SK-N-MC (cell line): ENCODE results near the gene DCAF4.

Source experiments
- DNase-seq: peaks from one replicate; pipeline ENCODE4 v3.0.0-alpha.2; 2011; ENCODE audit warnings: low read depth, low spot score
- H3K27ac ChIP-seq: fragments of 200-600 bp; sonication (generic); 2 replicates; pipeline ENCODE4 v1.5.1; 2016; ENCODE audit warnings: mixed run types
- H3K36me3 ChIP-seq: fragments of 200-600 bp; sonication (generic); 2 replicates; pipeline ENCODE4 v1.6.1; 2017; ENCODE audit warnings: antibody characterized with exemption, low read length, mixed read lengths; ENCODE audit not compliant: insufficient read depth
- H3K4me3 ChIP-seq: fragments of 200-600 bp; sonication (generic); 2 replicates; pipeline ENCODE4 v1.5.1; 2016
- H3K9ac ChIP-seq: fragments of 200-600 bp; sonication (generic); 2 replicates; pipeline ENCODE4 v1.8.0; 2017; ENCODE audit warnings: mixed run types, mixed read lengths; ENCODE audit not compliant: insufficient read length
- H3K9me3 ChIP-seq: fragments of 200-600 bp; sonication (generic); 2 replicates; pipeline ENCODE4 v1.6.1; 2017; ENCODE audit warnings: low read depth, mild to moderate bottlenecking, antibody characterized with exemption, low read length, moderate library complexity, mixed read lengths
- EZH2 ChIP-seq: fragments of 200-600 bp; sonication (generic); IDR thresholded peaks from one replicate; pipeline ENCODE4 v1.6.1; 2017; ENCODE audit warnings: antibody characterized with exemption
- FOXP2 ChIP-seq: optimal IDR thresholded peaks from 2 replicates; pipeline ENCODE3; 2011; ENCODE audit warnings: mild to moderate bottlenecking, moderate library complexity; ENCODE audit not compliant: insufficient read depth; ENCODE audit errors: extremely low read length, control extremely low read depth
- POLR2AphosphoS5 ChIP-seq: IDR thresholded peaks from 2 replicates; pipeline ENCODE4 v1.6.1; 2012; ENCODE audit warnings: mild to moderate bottlenecking, low read depth, low read length, borderline replicate concordance

The DCAF4 gene

DNA sequence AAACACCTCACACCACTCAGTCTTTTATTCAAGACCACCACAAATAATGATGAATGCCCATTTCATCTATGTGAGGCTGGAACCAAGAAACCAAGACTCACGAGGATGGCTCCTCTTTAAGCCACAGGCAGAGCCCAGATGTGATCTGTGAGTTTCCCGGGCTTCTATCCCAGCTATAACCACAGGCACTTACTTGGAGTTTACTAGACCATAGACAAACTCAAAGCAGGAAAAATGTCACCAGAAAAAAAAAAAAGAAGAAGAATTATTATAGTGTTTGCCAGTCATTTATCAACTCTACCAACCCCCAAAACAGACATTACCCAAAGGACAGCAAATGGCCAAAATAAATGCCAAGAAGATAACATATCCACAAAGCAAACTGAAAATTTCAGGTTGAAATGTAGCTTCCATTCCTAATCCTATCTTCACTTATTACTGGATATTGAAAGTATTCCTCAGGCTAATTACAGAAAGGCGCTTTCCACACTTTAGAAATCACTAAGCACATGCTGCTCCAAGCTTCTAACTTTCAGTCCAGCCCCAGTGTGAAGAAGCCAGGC is 56.0 kb downstream of the DCAF4 start:
- TF ChIP-seq FOXP2, result no peak
- Histone ChIP-seq H3K27ac (no peak overlapping the region; the same call in 1 of the 2 replicates), H3K9ac (no peak overlapping the region), H3K4me3 (no peak overlapping the region), H3K36me3 (no peaks in the 10 kb centered on the region; the same call in 1 of the 2 replicates), H3K9me3 (no peaks in the 10 kb centered on the region)
- no peak for DNase-seq

DNA sequence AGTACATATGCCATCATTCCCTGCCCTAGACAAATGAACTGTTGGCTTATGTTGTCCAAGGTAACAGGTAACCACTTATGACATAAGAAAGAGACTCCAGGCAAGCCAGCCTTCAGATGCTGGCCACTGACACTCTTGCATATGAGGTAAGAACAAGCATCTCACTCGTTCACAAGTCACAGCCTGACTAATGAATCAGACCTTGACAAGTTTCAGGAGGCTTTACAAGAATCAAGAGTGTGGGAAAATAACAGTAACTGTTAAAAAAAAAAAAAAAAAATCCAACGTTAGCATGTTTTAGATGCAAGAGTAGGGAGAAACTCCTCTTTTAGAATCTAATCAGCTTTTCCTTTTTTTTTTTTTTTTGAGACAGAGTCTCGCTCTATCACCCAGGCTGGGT is 60.0 kb downstream of the DCAF4 start:
- DNase-seq, result no peak
- no peaks in the 10 kb centered on the region; the same call in 1 of the 2 replicates for H3K36me3 ChIP-seq
- no peak overlapping the region for H3K9ac ChIP-seq
- no peaks in the 10 kb centered on the region for H3K9me3 ChIP-seq
- TF ChIP-seq EZH2, result no peak
- no peak for TF ChIP-seq FOXP2
- TF ChIP-seq POLR2AphosphoS5, result no peak
- H3K27ac ChIP-seq, result no peak overlapping the region
- no peak overlapping the region for H3K4me3 ChIP-seq

- no peak overlapping the region for H3K4me3 ChIP-seq
- DNase-seq, result no peak
- H3K9me3 ChIP-seq, result no peaks in the 10 kb centered on the region
- TF ChIP-seq EZH2 (no peak), POLR2AphosphoS5 (no peak), FOXP2 (no peak)
- H3K9ac ChIP-seq, result no peak overlapping the region
- no peak overlapping the region for H3K27ac ChIP-seq
- H3K36me3 ChIP-seq, result no peaks in the 10 kb centered on the region; the same call in 1 of the 2 replicates
Observed at GRCh38 chr14:72986857-72987256, 60.6 kb downstream of the DCAF4 start.

DNA sequence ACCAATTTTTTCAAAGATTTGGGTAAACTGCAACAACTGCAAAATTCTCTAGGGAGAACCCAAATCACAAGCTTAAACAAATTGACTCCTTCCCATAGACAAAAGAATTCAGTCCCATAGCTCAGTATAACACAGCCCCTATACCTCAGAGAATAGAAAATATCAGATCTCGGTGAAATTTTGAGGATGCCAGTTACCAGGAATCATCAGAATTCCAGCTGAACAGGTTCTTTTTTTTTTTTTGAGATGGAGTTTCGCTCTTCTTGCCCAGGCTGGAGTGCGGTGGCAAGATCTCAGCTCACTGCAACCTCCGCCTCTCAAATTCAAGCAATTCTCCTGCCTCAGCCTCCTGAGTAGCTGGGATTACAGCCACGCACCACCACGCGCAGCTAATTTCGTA is 63.9 kb downstream of the DCAF4 start:
- H3K4me3 ChIP-seq, result no peak overlapping the region
- H3K36me3 ChIP-seq, result no peaks in the 10 kb centered on the region; the same call in 1 of the 2 replicates
- TF ChIP-seq POLR2AphosphoS5 (no peak), EZH2 (no peak), FOXP2 (no peak)

DNA sequence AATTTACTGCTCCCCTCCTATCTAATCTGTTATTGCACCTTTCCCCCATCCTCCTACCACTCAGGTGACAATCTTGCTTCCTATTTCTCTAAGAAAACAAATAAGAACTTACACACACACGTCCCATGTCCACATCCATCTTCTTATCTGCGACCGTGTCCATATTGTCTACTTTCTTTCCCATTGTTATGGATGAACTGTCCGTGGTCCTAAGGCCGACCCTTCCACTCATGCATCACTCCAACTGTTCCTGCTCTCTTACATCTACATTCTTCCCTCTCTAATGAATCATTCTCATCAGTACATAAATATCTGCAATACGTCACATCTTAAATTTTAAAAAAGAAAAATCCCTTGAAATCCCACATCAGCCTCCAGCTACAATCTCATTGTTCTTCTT is 70.7 kb downstream of the DCAF4 start:
- H3K4me3 ChIP-seq, result no peak overlapping the region
- peaks cover 13% of the 10 kb centered on the region; the same call in 1 of the 2 replicates for H3K36me3 ChIP-seq
- TF ChIP-seq FOXP2 (no peak), POLR2AphosphoS5 (no peak), EZH2 (no peak)
- no peaks in the 10 kb centered on the region for H3K9me3 ChIP-seq
- H3K27ac ChIP-seq, result no peak overlapping the region
- DNase-seq, result no peak
- no peak overlapping the region for H3K9ac ChIP-seq

More for the DNA sequence above, 63.9 kb downstream of the DCAF4 start:
- no peak for DNase-seq
- H3K27ac ChIP-seq, result peak overlapping the region; percentile 71; the same call in 1 of the 2 replicates
- no peak overlapping the region for H3K9ac ChIP-seq
- H3K9me3 ChIP-seq, result no peaks in the 10 kb centered on the region

GRCh38 chr14:72998252-72998903 is 72.1 kb downstream of the DCAF4 start:
- no peak for TF ChIP-seq FOXP2
- TF ChIP-seq EZH2, result no peak
- no peak for TF ChIP-seq POLR2AphosphoS5

GRCh38 chr14:72999316-72999715 is 73.1 kb downstream of the DCAF4 start:
- H3K36me3 ChIP-seq, result peaks cover 13% of the 10 kb centered on the region; the same call in 1 of the 2 replicates
- no peak overlapping the region for H3K9ac ChIP-seq
- DNase-seq, result no peak
- TF ChIP-seq FOXP2, result no peak
- no peak for TF ChIP-seq EZH2
- TF ChIP-seq POLR2AphosphoS5, result no peak
- H3K27ac ChIP-seq, result no peak overlapping the region
- no peaks in the 10 kb centered on the region for H3K9me3 ChIP-seq
- no peak overlapping the region for H3K4me3 ChIP-seq

More at GRCh38 chr14:72998252-72998903, 72.1 kb downstream of the DCAF4 start:
- no peak for DNase-seq
- H3K27ac ChIP-seq, result no peak overlapping the region
- H3K9me3 ChIP-seq, result no peaks in the 10 kb centered on the region
- no peak overlapping the region for H3K9ac ChIP-seq
- H3K36me3 ChIP-seq, result peaks cover 13% of the 10 kb centered on the region; the same call in 1 of the 2 replicates
- no peak overlapping the region for H3K4me3 ChIP-seq

- TF ChIP-seq EZH2, result no peak
- TF ChIP-seq POLR2AphosphoS5, result no peak
- no peak for TF ChIP-seq FOXP2
Observed at GRCh38 chr14:73000073-73000472, 73.8 kb downstream of the DCAF4 start.

More at GRCh38 chr14:73000073-73000472, 73.8 kb downstream of the DCAF4 start:
- Histone ChIP-seq H3K36me3 (peaks cover 13% of the 10 kb centered on the region; the same call in 1 of the 2 replicates), H3K27ac (no peak overlapping the region), H3K4me3 (no peak overlapping the region), H3K9me3 (no peaks in the 10 kb centered on the region), H3K9ac (no peak overlapping the region)
- no peak for DNase-seq
